ENCODE results near the gene CPE. TPM values are rescaled to one million over a fixed set of nuclear protein-coding genes. Genes with fewer than 3 reads are reported as not detected.

Gene CPE
- total RNA-seq, 2 experiments from 2014 or later = not detected

GRCh38 chr4:165393704-165394103, 14.9 kb downstream of the CPE start:
- Histone ChIP-seq H2AFZ (ENCODE audit: low read length) (no peak overlapping the region), H4K20me1 (ENCODE audit: insufficient read depth, low read length) (no peaks in the 10 kb centered on the region), H3K9me3 (ENCODE audit: low read length) (no peaks in the 10 kb centered on the region), H3K36me3 (ENCODE audit: insufficient read depth, low read length) (no peaks in the 10 kb centered on the region), H3K4me1 (ENCODE audit: insufficient read depth, low read length, poor library complexity, severe bottlenecking) (no peaks in the 10 kb centered on the region), H3K27ac (ENCODE audit: low read depth, low read length, poor library complexity, severe bottlenecking) (no peak overlapping the region), H3K4me2 (ENCODE audit: low read length) (no peak overlapping the region), H3K79me2 (ENCODE audit: insufficient read depth, low read depth, low read length) (no peaks in the 10 kb centered on the region), H3K4me3 (ENCODE audit: low read depth, low read length, poor library complexity, severe bottlenecking) (no peak overlapping the region), H3K9me2 (ENCODE audit: insufficient read depth, low read length) (no peaks in the 10 kb centered on the region)
- no peak for DNase-seq (ENCODE audit: low spot score)
- TF ChIP-seq CTCF (conservative IDR thresholded peaks at IDR 0.05; ENCODE audit: low read length) (no peak), EZH2phosphoT487 (IDR thresholded peaks at IDR 0.05; ENCODE audit: borderline replicate concordance, low read depth, low read length) (no peak)
- ChIA-PET POLR2A (no interaction called here), CTCF (ENCODE audit: unreplicated experiment) (no interaction called here)
- BruUV-seq (replicated peaks) = no TSS peak
- intact Hi-C loops (cut with micrococcal nuclease; ENCODE audit: unreplicated experiment) = no loop called here

DNA sequence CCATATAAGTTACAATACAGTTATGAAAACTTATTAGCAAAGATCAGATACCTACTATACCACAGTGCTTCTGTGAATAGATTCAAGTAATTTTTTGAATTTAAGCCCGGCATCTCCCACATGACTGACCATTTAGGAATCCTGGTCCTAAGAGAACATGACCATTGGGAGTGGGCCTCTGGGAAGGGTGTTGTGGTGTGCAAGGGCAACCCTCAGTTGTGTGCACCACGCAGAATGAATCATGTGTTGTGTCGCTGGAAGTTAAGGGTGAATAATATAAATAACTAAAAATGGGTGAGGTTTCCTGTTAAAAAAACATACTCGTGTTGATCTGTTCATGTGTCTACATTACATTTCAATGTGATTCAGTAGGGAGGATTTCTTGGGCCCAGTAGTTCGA, 15.5 kb downstream of the CPE start:
- POLR2A ChIA-PET = no interaction called here
- Histone ChIP-seq H2AFZ (ENCODE audit: low read length) (no peak overlapping the region), H3K36me3 (ENCODE audit: insufficient read depth, low read length) (no peaks in the 10 kb centered on the region), H3K9me2 (ENCODE audit: insufficient read depth, low read length) (no peaks in the 10 kb centered on the region), H3K79me2 (ENCODE audit: insufficient read depth, low read depth, low read length) (no peaks in the 10 kb centered on the region), H3K4me3 (ENCODE audit: low read depth, low read length, poor library complexity, severe bottlenecking) (no peak overlapping the region), H3K9me3 (ENCODE audit: low read length) (no peaks in the 10 kb centered on the region), H3K4me1 (ENCODE audit: insufficient read depth, low read length, poor library complexity, severe bottlenecking) (no peaks in the 10 kb centered on the region), H3K27ac (ENCODE audit: low read depth, low read length, poor library complexity, severe bottlenecking) (no peak overlapping the region), H4K20me1 (ENCODE audit: insufficient read depth, low read length) (no peaks in the 10 kb centered on the region), H3K4me2 (ENCODE audit: low read length) (no peak overlapping the region)
- CTCF ChIA-PET (ENCODE audit: unreplicated experiment) = no interaction called here
- no peak for TF ChIP-seq EZH2phosphoT487 (IDR thresholded peaks at IDR 0.05; ENCODE audit: borderline replicate concordance, low read depth, low read length)
- TF ChIP-seq CTCF (conservative IDR thresholded peaks at IDR 0.05; ENCODE audit: low read length) = no peak
- BruUV-seq (replicated peaks) = no TSS peak
- DNase-seq (ENCODE audit: low spot score) = no peak
- intact Hi-C loops (cut with micrococcal nuclease; ENCODE audit: unreplicated experiment) = no loop called here

GRCh38 chr4:165398570-165398969, 19.8 kb downstream of the CPE start:
- DNase-seq (ENCODE audit: low spot score) = peak; percentile 4
- Histone ChIP-seq H2AFZ (ENCODE audit: low read length) (no peak overlapping the region), H3K79me2 (ENCODE audit: insufficient read depth, low read depth, low read length) (no peaks in the 10 kb centered on the region), H3K4me2 (ENCODE audit: low read length) (no peak overlapping the region), H3K4me1 (ENCODE audit: insufficient read depth, low read length, poor library complexity, severe bottlenecking) (no peaks in the 10 kb centered on the region), H3K4me3 (ENCODE audit: low read depth, low read length, poor library complexity, severe bottlenecking) (no peak overlapping the region), H4K20me1 (ENCODE audit: insufficient read depth, low read length) (no peaks in the 10 kb centered on the region), H3K9me2 (ENCODE audit: insufficient read depth, low read length) (no peaks in the 10 kb centered on the region), H3K9me3 (ENCODE audit: low read length) (no peaks in the 10 kb centered on the region), H3K36me3 (ENCODE audit: insufficient read depth, low read length) (no peaks in the 10 kb centered on the region), H3K27ac (ENCODE audit: low read depth, low read length, poor library complexity, severe bottlenecking) (no peak overlapping the region)
- BruUV-seq (replicated peaks) = no TSS peak
- TF ChIP-seq CTCF (conservative IDR thresholded peaks at IDR 0.05; ENCODE audit: low read length) (no peak), EZH2phosphoT487 (IDR thresholded peaks at IDR 0.05; ENCODE audit: borderline replicate concordance, low read depth, low read length) (no peak)
- POLR2A ChIA-PET = no interaction called here
- CTCF ChIA-PET (ENCODE audit: unreplicated experiment) = no interaction called here
- intact Hi-C loops (cut with micrococcal nuclease; ENCODE audit: unreplicated experiment) = no loop called here
